Thymus (tissue), 11 donors: Measurements from ENCODE around the gene PRKN. TPM values are rescaled to one million over a fixed set of nuclear protein-coding genes. Genes with fewer than 3 reads are reported as not detected.

Source experiments
- DNase-seq, 9 donors: peaks; one replicate each; pipeline ENCODE4 v3.0.0-alpha.2; 2013; ENCODE audit warnings: low spot score in 9 of 9, low read depth in 6 of 9, missing footprints in 1 of 9
- H3K27ac ChIP-seq, 2 donors: one replicate each; pipeline ENCODE4 v1.5.1; 2013; ENCODE audit warnings: control low read depth in 1 of 2, low read depth in 1 of 2, low read length in 1 of 2, mild to moderate bottlenecking in 1 of 2, moderate library complexity in 1 of 2
- H3K27me3 ChIP-seq, 2 donors: one replicate each; pipeline ENCODE4 v1.5.1; 2013; ENCODE audit warnings: low read length in 1 of 2; ENCODE audit not compliant: control insufficient read depth in 2 of 2, insufficient read depth in 1 of 2
- H3K36me3 ChIP-seq, 2 donors: one replicate each; pipeline ENCODE4 v1.5.1; 2013; ENCODE audit warnings: low read length in 1 of 2, mild to moderate bottlenecking in 1 of 2, moderate library complexity in 1 of 2; ENCODE audit not compliant: control insufficient read depth in 2 of 2, insufficient read depth in 2 of 2
- H3K4me1 ChIP-seq, 2 donors: one replicate each; pipeline ENCODE4 v1.5.1; 2013; ENCODE audit warnings: low read length in 2 of 2; ENCODE audit not compliant: control insufficient read depth in 2 of 2, insufficient read depth in 2 of 2
- H3K4me3 ChIP-seq, 2 donors: one replicate each; pipeline ENCODE4 v1.5.1; 2013; ENCODE audit warnings: low read length in 2 of 2, control low read depth in 1 of 2, mild to moderate bottlenecking in 1 of 2
- H3K9me3 ChIP-seq, 2 donors: one replicate each; pipeline ENCODE4 v1.5.1; 2013; ENCODE audit warnings: low read length in 1 of 2, mild to moderate bottlenecking in 1 of 2; ENCODE audit not compliant: control insufficient read depth in 2 of 2, insufficient read depth in 1 of 2
- WGBS: extraction: QIAGEN DNeasy Blood & Tissue Kit; methylation state at CpG from one replicate; pipeline ENCODE4 v1.1.7; 2013; 5-methylcytosine and 5-hydroxymethylcytosine counted together
- polyA plus RNA-seq: library from polyadenylated mRNA; stranded (reverse); fragments of 200-250 nt; gene quantifications from one replicate; pipeline ENCODE4 v1.2.3, GENCODE V29; 2013
- total RNA-seq: library from RNA; stranded (reverse); fragments of 120-200 nt; gene quantifications from one replicate; pipeline ENCODE4 v1.2.4, GENCODE V29; 2013
- donor health status: healthy.

PRKN gene
- total and polyA plus RNA-seq, 2 donors: 0.48 to 0.71 TPM

GRCh38 chr6:162078667-162079066 is 648.9 kb downstream of the PRKN start:
- Histone ChIP-seq H3K4me1 (no peaks in the 10 kb centered on the region), H3K36me3 (no peaks in the 10 kb centered on the region), H3K9me3 (no peaks in the 10 kb centered on the region), H3K27me3 (no peaks in the 10 kb centered on the region), H3K27ac (no peak overlapping the region), H3K4me3 (no peak overlapping the region)
- 71% methylated on average over 4 of the region's 4 CpGs for WGBS
- DNase-seq: no peak

DNA sequence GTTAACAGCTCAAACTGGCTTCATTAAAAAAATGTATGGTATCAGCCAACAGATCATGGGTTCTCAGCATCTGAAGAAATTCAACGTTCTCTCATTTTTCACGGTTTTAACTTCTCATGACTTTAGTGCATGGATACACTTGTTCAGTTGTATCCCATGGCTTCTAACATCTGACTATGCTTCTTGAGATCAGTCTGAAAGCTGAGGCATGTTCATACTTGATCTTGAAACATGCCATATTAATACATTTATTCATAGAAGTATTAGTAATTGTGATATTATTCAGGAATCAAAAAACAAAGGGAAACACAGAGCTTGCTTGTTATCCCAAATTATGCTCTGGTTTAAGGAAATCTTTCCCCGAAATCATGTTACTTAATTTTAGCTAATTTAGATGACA is 649.4 kb downstream of the PRKN start:
- Histone ChIP-seq H3K27ac (no peak overlapping the region), H3K27me3 (no peaks in the 10 kb centered on the region), H3K4me3 (no peak overlapping the region), H3K9me3 (peaks cover 3% of the 10 kb centered on the region in 2 donors), H3K36me3 (no peaks in the 10 kb centered on the region), H3K4me1 (no peaks in the 10 kb centered on the region)
- 79% methylated on average over 3 of the region's 3 CpGs for WGBS
- no peak for DNase-seq

- no peaks in the 10 kb centered on the region for H3K4me1 ChIP-seq
- no peak for DNase-seq
- no peak overlapping the region for H3K27ac ChIP-seq
- WGBS: 88% methylated on average over 4 of the region's 4 CpGs
- no peaks in the 10 kb centered on the region for H3K27me3 ChIP-seq
- peaks cover 3% of the 10 kb centered on the region in 2 donors for H3K9me3 ChIP-seq
- no peak overlapping the region for H3K4me3 ChIP-seq
- H3K36me3 ChIP-seq: no peaks in the 10 kb centered on the region
These were observed 650.8 kb downstream of the PRKN start for GRCh38 chr6:162076816-162077215.

DNA sequence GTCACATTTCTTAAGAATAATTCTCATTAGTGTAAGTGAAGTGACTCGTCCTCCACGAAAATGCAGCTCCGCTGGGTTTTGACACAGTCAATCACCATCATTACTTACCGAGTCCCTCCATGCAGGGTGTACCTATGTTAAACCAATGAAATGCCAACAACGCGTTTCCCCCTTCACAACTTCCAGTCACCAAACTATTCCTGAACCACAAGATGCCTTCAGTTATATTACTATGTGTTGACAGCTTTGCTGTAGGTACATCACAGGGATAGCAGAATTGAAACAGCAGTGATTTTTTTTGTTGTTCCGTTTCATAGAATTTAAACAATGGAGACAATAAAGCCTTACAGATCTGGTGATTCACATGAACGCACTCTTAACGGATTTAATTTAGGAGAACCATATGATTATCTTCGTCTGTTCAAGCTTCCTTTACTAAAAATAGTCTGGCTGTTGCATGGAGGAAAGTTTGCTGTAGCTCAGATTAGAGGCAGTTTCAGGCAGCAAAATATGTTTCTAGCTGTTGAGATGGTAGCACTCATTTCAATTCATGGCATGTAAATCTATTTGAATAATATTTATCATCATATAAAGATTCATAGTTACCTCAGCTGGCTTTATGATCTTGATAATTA is 652.8 kb downstream of the PRKN start:
- Histone ChIP-seq H3K27me3 (no peaks in the 10 kb centered on the region), H3K4me1 (no peaks in the 10 kb centered on the region), H3K4me3 (no peak overlapping the region), H3K36me3 (no peaks in the 10 kb centered on the region), H3K9me3 (peaks cover 3% of the 10 kb centered on the region in 2 donors), H3K27ac (no peak overlapping the region)
- no peak for DNase-seq
- 90% methylated on average over 10 of the region's 10 CpGs for WGBS

GRCh38 chr6:162070639-162071038 is 656.9 kb downstream of the PRKN start:
- H3K4me1 ChIP-seq: no peaks in the 10 kb centered on the region
- no peak for DNase-seq
- H3K4me3 ChIP-seq: no peak overlapping the region
- peaks cover 3 to 6% of the 10 kb centered on the region in 2 donors for H3K9me3 ChIP-seq
- 85% methylated on average over 5 of the region's 5 CpGs for WGBS
- no peaks in the 10 kb centered on the region for H3K36me3 ChIP-seq
- no peaks in the 10 kb centered on the region for H3K27me3 ChIP-seq
- H3K27ac ChIP-seq: no peak overlapping the region

- Histone ChIP-seq H3K27ac (no peak overlapping the region), H3K27me3 (no peaks in the 10 kb centered on the region), H3K36me3 (no peaks in the 10 kb centered on the region), H3K4me3 (no peak overlapping the region), H3K9me3 (peaks cover 3 to 6% of the 10 kb centered on the region in 2 donors), H3K4me1 (no peaks in the 10 kb centered on the region)
- WGBS: 96% methylated on average over 2 of the region's 2 CpGs
- no peak for DNase-seq
These were observed 657.6 kb downstream of the PRKN start for GRCh38 chr6:162069995-162070394.

GRCh38 chr6:162068340-162068739 is 659.2 kb downstream of the PRKN start:
- Histone ChIP-seq H3K9me3 (peaks cover under 1 to 3% of the 10 kb centered on the region in 2 donors), H3K27me3 (no peaks in the 10 kb centered on the region), H3K4me3 (no peak overlapping the region), H3K36me3 (no peaks in the 10 kb centered on the region), H3K27ac (no peak overlapping the region), H3K4me1 (no peaks in the 10 kb centered on the region)
- 87% methylated on average over 4 of the region's 4 CpGs for WGBS
- no peak for DNase-seq

DNA sequence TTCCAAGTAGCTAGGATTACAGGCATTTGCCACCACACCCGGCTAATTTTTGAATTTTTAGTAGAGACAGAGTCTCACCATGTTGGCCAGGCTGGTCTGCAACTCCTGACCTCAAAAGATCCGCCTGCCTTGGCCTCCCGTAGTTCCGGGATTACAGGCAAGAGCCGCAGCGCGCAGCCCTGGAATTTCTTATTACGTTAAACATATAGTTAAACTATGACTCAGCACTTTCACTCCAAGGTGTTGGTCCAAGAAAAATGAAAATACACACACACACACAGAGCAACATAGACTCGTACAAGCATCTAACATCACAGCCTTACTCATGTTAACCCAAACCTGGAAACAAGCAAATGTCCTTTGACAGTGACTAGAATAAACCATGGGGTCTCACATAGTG is 663.9 kb downstream of the PRKN start:
- no peak for DNase-seq
- peaks cover 0 to 3% of the 10 kb centered on the region in 2 donors for H3K9me3 ChIP-seq
- H3K36me3 ChIP-seq: no peaks in the 10 kb centered on the region
- no peak overlapping the region for H3K4me3 ChIP-seq
- no peaks in the 10 kb centered on the region for H3K4me1 ChIP-seq
- no peak overlapping the region for H3K27ac ChIP-seq
- 94% methylated on average over 9 of the region's 9 CpGs for WGBS
- H3K27me3 ChIP-seq: no peaks in the 10 kb centered on the region

- Histone ChIP-seq H3K36me3 (no peaks in the 10 kb centered on the region), H3K27ac (no peak overlapping the region), H3K4me1 (no peaks in the 10 kb centered on the region), H3K9me3 (no peaks in the 10 kb centered on the region), H3K27me3 (no peaks in the 10 kb centered on the region), H3K4me3 (no peak overlapping the region)
- 92% methylated on average over 11 of the region's 11 CpGs for WGBS
- no peak for DNase-seq
These were observed 669.2 kb downstream of the PRKN start for GRCh38 chr6:162058281-162058875.
